HG02943 (cell line): Measurements from ENCODE around the gene CENPF.
A peak's percentile ranks its signal among the peaks of the same experiment; 100 is the strongest.
"Not testable (repeated sequence)": the region's sequence is repeated elsewhere in the genome, so short reads cannot be mapped to it uniquely, and the experiment has no call there.

ENCODE experiments used
- ATAC-seq: cut with Tn5 transposase; IDR thresholded peaks from one replicate; pipeline ENCODE4 v1.9.1; 2021; ENCODE audit warnings: mild to moderate bottlenecking, low read depth, moderate library complexity; ENCODE audit not compliant: unreplicated experiment

CENPF gene

GRCh38 chr1:214610136-214610535 lies 7.1 kb downstream of the CENPF start:
- ATAC-seq = not testable (repeated sequence)

- ATAC-seq = no peak
Observed at GRCh38 chr1:214615109-214615508, 12.1 kb downstream of the CENPF start.

DNA sequence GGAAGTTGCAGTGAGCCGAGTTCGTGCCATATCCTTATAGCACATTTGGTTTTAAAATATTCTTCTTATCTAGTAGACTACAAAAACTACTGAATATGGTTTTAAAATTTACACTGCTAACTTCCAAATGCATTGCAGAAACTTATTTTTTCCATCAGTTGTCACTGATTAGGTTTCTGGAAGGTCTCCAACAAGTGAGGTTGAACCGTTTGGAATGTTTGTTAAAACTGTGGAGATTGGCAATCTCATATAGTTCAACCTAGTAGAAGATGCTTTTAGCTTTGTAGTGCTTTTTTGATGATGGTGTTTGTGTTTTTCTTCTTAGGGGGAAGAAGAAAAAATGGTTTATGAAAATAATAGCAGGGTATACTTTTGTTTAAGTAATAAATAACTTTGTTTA lies 12.9 kb downstream of the CENPF start:
- ATAC-seq = no peak

DNA sequence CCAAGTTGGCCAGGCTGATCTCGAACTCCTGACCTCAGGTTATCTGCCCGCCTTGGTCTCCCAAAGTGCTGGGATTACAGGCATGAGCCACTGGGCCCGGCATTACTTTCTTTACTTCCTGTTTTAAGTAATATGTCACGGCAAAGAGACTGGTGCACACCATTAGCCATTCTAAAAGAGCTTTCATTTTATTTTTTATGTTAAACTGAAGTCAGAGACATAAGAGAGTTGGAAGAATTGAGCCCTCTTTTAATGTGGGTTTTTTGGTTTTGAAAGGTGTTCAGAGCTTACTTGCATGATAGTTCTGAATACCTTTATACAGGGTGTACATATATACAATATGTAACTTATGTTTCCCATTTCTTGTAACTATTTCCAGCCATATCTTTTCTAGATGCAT lies 14.3 kb downstream of the CENPF start:
- no peak for ATAC-seq

DNA sequence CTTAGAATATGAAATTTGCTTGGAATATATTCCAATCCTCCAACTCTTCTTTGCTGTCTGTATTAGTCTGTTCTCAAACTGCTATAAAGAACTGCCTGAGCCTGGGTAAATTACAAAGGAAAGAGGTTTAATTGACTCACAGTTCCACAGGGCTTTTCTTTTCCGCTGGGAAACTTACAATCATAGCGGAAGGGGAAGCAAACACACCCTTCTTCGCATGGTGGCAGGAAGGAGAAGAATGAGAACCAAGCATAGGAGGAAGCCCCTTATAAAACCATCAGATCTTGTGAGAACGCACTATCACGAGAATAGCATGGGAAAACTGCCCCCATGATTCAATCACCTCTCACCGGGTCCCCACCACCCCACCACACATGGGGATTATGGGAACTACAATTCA lies 14.8 kb downstream of the CENPF start:
- ATAC-seq = no peak

GRCh38 chr1:214621236-214621635 lies 18.2 kb downstream of the CENPF start:
- no peak for ATAC-seq

- no peak for ATAC-seq
Observed at GRCh38 chr1:214623430-214623829, 20.4 kb downstream of the CENPF start.

DNA sequence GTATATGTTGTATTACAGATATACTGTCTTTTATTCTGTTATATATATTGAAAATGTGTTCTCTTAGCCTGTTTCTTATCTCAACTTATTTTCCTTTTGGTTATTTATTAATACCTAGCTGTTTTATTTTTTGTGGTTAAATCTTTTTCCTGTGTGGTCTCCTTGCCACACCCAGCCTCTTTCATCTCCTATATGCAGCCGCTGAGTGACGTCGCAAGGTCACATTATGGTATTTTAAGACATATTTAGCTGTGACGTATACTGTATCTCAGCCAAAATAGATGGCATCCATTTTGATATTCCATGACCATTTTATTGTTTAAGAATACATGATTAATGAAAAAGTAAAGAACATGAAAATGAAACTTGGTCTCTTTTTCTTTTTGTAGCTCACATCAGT lies 29.1 kb downstream of the CENPF start:
- peak; percentile 67 for ATAC-seq

DNA sequence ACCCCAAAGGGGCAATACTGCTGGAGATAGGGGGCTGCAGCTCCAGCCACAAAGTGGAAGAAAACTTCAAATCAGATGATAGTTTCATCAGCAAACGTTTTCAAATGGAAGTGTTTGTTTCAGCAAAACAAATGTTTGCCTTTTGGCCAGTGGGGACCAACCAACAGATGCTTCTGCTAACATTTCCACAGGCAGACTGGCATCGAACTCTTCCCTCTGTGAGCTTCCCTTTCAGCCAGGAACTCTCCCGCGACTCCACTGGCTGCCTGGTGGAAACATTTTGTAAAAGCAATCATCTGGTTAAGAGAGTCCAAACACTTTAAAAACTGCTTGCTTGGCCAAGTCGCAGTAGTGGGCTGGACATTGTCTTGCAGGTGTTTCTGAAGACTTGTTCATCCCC lies 30.7 kb downstream of the CENPF start:
- no peak for ATAC-seq

- no peak for ATAC-seq
Observed at GRCh38 chr1:214634267-214634666, 31.3 kb downstream of the CENPF start.

DNA sequence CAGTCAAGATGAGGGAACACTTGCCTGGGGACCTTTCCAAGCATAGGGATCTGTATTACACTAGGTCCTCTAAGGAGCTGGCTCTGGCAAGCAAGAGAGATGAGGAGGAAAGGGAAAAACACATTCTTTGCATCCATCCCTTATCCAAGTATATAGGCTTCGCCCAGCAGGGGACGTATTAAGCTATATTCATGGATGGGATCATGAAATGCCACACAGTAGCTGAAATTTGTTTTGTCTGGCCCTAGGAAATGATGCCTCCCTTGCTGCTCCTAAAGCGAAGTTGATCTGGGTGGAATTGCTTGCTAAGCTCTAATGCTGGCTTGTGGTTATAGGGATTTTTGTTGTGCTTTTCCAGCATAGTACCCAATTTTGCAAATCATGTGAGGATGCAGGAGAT lies 32.1 kb downstream of the CENPF start:
- ATAC-seq = no peak

- ATAC-seq = no peak
Observed at GRCh38 chr1:214635506-214635905, 32.5 kb downstream of the CENPF start.

GRCh38 chr1:214636436-214636835 lies 33.4 kb downstream of the CENPF start:
- ATAC-seq = no peak

DNA sequence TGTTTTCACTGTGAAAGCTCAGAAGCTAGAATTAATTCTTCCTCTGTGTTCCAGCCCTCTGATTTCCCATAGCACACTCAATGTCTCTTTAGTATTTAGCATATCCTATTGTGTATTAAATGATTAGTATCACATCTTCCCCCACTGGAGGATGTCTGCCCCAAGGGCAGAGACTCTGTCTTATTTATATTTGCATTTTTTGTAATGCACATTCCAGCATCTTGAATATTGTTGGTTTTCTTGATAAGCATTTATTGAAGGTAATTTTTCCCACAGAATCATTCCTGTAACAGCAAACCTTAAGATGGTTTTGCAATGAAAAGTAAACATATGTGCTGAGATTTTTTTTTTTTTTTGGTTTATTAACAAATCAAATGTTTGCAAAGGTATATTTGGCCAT lies 34.1 kb downstream of the CENPF start:
- no peak for ATAC-seq

DNA sequence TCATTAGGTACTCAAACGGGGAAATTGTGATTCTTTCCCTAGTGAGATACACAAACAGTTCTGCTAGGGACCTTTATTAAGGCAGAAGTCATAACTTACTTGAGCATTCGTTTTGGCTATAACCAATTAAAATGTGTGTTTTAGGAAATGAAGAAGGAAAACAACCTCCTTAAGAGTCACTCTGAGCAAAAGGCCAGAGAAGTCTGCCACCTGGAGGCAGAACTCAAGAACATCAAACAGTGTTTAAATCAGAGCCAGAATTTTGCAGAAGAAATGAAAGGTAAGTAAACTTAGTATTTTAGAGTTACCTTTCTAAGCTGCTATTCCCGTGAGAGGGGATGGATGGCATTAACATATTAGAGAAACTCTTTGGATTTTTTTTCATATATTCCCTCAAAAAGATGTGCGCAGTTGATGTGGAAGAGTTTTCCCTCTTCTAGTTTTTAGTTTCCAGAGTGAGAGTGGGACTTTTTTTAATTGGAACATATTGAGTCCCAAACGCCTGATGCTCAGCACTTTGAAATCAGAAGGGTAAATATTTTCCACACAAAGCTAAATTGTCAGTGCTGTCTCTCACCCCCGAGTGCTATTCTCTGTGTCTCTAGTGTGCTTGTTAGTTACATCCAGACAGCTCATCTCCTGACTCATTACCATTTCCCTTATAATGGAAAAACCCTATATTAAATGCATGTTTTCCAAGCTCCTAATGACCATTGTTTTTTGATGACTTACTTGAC lies 34.9 kb downstream of the CENPF start:
- ATAC-seq = no peak

DNA sequence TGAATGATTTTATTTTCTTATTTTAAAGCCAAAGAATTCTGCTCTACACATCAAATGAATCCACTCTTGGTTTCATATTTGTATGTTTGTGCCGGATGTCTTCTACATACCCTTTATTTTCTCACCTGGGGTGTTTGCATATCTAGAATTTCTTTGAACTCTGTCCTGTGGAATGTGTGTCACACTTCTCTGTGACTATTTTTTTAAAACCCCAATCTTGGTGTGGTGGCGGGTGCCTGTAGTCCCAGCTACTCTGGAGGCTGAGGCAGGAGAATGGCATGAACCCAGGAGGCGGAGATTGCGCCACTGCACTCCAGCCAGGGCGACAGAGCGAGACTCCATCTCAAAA lies 35.4 kb downstream of the CENPF start:
- no peak for ATAC-seq

GRCh38 chr1:214638997-214639396 lies 36.0 kb downstream of the CENPF start:
- ATAC-seq = no peak

DNA sequence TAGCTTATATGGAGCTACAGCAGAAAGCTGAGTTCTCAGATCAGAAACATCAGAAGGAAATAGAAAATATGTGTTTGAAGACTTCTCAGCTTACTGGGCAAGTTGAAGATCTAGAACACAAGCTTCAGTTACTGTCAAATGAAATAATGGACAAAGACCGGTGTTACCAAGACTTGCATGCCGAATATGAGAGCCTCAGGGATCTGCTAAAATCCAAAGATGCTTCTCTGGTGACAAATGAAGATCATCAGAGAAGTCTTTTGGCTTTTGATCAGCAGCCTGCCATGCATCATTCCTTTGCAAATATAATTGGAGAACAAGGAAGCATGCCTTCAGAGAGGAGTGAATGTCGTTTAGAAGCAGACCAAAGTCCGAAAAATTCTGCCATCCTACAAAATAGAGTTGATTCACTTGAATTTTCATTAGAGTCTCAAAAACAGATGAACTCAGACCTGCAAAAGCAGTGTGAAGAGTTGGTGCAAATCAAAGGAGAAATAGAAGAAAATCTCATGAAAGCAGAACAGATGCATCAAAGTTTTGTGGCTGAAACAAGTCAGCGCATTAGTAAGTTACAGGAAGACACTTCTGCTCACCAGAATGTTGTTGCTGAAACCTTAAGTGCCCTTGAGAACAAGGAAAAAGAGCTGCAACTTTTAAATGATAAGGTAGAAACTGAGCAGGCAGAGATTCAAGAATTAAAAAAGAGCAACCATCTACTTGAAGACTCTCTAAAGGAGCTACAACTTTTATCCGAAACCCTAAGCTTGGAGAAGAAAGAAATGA lies 37.6 kb downstream of the CENPF start:
- no peak for ATAC-seq

GRCh38 chr1:214641214-214641895 lies 38.4 kb downstream of the CENPF start:
- ATAC-seq = no peak

DNA sequence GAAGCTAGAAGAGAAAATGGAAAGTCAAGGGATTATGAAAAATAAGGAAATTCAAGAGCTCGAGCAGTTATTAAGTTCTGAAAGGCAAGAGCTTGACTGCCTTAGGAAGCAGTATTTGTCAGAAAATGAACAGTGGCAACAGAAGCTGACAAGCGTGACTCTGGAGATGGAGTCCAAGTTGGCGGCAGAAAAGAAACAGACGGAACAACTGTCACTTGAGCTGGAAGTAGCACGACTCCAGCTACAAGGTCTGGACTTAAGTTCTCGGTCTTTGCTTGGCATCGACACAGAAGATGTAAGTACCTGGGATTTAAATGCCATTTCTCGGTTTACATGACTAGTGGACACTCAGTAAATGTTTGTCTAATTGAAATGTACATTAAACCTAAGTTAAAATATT lies 40.0 kb downstream of the CENPF start:
- ATAC-seq = no peak

- no peak for ATAC-seq
Observed at GRCh38 chr1:214645712-214646111, 42.7 kb downstream of the CENPF start.

DNA sequence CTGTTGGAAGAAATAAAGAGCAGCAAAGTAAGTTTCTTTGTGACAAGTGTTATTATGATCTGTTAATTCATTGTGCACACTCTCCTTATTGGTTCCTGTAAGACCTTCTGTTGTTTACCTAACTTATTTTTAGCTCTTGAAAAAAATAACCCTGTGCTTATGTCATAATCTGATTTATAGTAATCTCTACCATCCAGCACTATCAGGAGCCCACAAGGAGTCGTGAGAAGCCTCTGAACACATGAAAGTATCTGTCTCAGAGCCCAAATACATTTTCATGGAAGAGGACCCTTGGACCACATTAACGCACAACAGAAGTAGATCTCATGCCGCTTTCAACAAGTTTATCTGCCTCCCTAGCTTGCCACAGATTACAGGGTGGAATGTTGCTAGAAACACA lies 45.8 kb downstream of the CENPF start:
- no peak for ATAC-seq
